ENCODE data around the gene PAEP.

Gene PAEP

DNA sequence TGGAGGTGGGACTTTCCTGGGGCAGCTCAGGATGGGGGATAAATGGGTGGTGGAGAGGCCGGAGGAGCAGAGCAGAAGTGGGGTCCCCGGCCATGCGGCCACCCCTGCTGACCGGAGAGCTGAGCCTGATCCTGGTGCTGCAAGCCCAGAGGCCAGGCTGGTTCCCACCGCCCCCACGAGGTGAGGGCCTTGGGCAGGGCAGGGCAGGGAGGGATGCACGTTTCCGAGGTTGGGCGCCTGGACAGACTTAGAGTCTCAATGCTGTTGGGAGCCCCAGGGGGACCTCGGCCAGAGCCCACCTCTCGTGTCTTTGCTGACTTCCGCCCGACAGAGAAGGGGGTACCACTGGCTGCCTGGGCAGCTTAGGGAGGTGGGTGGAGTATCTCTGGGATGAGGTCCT is 10.1 kb upstream of the PAEP start:
- no peak for DNase-seq

DNA sequence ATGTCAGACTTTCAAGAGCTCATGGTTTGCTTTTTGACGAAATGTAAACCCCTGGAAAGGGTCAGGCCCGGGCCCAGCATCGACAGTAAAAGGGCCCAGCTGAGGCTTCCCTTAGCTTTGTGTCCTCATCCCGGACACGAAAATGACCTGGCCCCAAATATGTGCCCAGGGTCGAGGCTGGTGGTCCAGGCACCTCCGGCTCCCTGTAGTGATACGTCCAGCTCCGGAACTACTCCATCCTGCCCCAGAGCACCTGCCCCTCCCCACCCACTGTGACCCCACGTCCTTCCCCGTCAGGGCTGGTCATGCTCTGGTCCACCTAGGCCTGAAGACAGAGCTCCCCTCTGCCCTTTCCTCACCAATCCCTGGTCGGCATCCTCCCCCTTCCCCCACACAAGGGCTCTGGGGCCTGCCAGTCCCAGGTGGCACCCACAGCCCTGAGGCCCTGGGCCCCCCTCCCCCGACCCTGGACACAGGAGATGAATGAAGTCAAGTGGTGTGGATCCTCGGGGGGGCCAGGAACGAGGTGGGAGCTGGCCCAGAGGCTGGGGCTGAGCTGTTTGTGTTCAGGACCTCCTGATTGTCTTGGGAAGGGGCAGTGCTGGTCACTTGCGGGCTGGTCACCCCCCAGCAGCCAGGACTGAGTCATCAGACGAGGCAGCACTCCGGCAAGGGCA is 9.4 kb upstream of the PAEP start:
- no peak for DNase-seq

DNA sequence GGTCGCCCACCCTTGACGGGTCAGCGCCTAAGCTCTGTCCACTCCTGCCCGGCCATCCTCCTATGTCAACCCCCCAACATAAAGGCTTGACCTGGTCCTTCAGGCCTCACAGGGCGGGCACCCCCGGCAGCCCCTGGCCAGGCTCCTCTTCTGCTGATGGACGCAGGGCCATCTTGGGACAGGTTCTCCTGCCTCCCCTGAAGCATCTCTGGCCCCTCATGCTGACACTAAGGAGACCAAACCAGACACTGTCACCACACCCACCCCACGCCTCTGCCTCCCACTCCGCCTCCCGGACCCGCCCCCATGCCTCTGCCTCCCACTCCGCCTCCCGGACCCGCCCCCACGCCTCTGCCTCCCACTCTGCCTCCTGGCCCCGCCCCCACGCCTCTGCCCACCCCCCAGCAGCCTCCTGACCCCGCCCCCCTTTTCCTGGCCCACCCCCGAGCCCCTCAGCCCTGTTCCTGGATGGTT is 8.8 kb upstream of the PAEP start:
- DNase-seq: no peak

DNA sequence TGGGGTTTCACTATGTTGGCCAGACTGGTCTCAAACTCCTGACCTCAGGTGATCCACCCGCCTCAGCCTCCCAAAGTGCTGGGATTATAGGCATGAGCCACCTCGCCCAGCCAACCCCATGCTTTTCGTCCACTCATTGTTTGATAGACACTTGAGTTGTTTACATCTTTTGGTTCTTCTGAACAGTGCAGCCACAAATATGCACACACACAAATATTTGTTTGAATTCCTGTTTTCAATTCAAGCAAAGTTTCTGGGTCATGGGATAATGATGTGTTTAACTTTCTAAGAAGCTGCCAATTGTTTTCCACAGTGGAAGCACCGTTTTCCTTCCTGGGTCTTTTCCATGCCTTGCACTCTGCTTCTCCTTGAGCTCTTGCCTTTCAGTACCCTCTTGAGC is 6.8 kb upstream of the PAEP start:
- no peak for DNase-seq

DNA sequence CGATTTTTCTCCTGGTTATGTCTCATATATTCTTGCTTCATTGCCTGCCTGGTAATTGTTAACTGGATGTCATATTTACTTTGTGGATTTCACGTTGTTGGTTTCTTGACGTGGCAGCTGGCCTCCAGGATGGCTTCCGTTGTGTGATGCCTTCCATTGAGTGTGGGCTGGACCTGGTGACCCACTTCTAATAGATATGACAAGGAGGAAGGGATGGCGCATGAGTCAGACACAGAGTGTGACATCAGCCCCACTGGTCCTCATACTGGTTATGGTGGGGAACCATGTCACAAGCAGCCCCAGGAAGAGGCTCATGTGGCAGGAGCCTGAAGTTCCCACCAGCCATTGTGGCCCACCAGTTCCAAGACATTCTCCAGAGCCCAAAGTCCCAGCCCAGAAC is 6.4 kb upstream of the PAEP start:
- DNase-seq: no peak

DNA sequence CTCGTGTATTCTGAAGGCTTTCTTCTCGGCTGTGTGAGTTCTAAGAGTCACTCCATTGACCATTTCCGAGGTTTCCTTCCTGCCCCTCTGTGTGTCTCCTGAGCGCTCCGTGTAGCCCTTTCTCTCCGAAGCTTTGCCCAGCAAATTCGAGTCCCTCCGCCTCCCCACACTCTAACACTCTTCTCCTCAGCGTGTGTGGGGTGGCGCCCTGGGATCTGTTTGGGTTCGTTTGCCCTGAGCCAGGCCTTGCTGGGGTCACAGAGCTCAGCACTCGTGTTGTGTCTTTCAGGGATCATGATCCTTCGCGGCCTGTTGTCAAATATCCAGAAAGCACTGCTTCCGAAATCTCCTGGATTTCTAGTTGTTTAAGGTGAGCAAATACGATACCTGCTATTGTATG is 5.6 kb upstream of the PAEP start:
- DNase-seq: no peak

DNA sequence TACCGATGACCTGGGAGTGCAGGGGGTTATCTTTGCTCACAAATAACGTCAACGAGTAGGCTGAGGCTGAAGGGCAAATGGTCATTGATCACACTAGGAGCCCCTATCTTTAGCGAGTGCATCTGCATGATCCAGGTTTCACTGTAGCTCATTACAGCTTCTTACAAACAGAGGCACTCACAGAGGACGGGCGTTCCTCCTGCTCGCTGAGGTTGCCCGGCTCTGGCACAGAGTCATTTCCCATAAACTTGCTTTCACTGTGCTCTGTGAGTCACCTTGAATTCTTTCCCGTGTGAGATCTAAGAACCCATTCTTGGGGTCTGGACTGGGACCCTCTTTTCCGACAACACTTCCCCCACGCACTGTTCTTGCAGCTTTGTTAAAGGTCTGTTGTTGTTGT is 1.9 kb upstream of the PAEP start:
- DNase-seq: no peak

DNA sequence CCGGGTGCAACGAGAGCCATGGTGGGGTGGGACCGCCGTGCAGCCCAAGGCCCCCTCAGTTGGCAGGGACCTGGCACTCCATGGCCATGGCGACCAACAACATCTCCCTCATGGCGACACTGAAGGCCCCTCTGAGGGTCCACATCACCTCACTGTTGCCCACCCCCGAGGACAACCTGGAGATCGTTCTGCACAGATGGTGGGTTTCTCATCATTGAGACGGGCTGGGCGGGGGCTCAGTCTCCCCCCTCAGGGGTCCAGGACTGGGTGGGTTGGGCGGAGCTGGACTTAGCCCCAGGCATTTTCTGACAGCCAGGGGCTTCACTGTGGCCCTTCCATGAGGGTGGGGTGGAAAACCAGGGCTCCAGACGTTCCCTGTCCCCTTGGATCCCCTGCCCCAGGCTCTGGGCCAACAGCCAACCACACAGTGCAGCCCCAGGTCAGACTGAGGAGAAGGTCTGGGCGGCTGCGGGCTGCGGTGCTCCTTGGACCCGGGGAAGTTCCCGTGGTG is 734 bp downstream of the PAEP start:
- no peak for DNase-seq

DNA sequence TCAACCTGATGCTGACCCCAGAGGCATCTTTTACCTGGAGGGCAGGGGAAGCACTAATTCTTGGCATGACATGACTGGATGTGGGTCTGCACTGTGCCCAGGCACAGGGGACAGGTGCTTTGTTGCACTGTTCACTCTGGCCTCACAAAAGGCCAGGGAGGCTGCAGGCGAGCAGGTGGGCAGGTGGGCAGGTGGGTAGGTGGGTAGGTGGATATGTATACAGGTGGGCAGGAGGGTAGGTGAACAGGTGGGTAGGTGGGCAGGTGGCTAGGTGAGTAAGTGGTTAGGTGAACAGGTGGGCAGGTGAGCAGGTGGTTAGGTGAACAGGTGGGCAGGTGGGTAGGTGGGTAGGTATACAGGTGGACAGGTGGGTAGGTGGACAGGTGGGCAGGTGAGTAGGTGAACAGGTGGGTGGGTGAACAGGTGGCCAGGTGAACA is 1.5 kb downstream of the PAEP start:
- DNase-seq: no peak

DNA sequence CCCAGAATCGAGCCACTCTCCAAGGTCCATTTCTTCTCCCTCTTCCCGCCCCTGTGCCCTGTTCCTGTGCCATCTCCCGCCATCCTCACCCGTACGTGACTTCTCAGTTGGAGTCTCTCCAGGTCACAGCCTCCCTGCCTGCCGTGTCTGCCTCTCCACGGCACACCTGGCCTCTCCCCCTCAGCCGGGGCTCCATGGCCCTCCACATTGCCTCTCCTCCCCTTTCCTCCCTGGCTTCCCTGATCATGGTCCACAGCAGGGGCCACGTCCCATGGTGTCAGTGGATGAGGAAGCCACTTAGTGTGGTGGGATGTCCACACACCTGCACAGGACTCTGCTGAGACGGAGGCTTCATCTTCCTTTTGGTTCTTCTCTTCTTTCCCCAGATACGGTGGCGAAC is 2.3 kb downstream of the PAEP start:
- DNase-seq: no peak

DNA sequence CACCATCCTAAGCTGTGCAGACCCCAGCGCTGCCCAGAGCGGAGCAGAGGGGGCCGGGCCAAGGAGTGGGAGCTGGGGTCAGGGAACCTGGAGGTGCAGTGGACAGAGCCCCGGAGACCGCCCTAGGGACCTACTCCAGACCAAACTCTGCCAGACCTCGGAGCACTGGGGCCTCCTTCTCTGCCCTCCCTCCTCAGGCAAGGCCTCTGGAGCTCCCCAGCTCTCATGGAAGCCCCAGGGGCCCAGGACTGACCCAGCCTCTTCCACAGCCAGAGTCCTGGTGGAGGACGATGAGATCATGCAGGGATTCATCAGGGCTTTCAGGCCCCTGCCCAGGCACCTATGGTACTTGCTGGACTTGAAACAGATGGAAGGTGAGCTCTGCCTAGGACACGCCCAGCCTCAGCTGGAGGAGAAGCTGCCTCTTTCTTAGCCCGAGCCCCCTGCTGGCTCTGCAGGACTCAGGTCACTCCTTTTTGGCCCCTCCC is 3.6 kb downstream of the PAEP start:
- no peak for DNase-seq

DNA sequence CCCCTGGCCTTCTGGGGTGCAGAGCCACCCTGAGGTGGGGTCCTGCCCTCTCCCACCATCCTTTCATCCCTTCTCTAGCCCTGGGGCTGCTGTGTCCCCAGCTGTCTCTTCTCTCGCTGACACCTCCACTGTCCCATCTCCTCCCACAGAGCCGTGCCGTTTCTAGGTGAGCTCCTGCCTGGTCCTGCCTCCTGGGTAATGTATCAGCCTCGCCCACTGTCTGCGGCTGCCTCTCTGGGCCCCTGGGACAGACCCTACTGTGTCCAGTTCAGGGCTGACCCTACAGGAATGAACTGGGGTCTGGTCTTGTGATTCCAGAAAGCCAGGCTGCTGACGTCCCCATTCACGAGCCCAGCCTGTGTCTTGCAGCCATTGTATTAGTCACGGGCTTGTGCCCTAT is 4.1 kb downstream of the PAEP start:
- DNase-seq: no peak

DNA sequence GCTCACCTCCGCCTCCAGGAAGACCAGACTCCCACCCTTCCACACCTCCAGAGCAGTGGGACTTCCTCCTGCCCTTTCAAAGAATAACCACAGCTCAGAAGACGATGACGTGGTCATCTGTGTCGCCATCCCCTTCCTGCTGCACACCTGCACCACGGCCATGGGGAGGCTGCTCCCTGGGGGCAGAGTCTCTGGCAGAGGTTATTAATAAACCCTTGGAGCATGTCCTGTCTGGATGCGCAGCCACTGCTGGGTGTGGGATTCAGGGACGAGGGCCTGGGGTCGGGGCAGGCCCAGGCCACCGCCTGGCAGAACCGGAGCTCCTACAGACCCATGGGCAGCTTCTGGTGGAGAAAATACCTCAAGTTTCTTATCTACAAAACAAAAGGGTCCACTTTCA is 5.0 kb downstream of the PAEP start:
- DNase-seq: no peak

DNA sequence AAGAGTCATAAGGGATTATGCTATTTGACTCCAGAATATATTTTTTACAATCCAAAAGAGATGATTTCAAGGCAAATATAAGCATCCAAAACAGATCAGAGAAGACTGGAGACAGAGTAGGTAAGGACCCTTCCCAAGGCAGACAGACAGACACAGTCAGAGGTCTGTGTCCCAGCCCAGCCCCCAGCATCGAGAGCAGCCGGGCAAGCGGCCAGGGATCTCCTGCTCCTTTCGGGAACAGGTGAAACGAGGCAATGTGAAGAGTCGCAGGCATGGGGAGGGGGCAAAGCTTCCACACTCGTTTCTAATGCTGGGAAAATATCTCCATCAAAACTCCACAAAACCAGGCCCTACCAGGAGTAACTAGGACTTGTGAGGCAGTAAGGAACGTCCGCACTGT is 5.8 kb downstream of the PAEP start:
- no peak for DNase-seq

DNA sequence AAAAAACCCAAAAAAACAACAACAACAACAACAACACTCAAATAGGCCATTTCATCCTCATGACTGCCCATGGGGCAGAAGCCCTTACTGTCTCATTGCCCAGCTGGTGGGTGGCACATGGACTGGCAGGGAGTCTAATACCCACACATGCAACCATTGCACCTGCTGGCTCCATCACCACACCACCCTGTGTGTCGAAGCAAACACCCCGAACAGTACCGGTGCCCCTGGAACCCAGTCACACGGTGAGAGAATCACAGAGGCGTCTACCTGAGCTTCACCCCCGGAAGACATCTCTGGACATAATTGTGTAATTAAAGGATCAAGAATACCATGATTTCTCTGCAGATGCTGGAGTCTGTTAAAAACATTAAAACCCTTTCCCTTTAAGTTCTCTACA is 6.5 kb downstream of the PAEP start:
- no peak for DNase-seq

DNA sequence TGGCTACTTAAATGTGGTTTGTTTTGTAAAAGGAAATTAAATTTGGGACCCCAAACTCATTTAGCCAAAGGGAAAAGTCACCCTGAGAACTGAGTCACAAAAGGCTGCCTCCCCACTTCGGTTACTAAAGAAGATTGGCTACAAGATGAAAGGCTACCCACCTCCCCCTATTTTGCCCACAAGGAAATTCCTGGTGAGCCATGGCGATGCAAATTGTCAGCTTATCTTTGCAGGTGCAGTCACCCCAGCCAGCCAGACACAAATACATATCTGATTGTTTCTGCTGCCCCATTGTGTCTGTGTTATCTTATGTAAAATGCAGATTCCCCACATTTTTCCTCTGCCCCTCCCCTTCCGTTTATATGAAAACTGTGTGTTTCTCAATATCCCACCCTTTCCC is 8.9 kb downstream of the PAEP start:
- no peak for DNase-seq

DNA sequence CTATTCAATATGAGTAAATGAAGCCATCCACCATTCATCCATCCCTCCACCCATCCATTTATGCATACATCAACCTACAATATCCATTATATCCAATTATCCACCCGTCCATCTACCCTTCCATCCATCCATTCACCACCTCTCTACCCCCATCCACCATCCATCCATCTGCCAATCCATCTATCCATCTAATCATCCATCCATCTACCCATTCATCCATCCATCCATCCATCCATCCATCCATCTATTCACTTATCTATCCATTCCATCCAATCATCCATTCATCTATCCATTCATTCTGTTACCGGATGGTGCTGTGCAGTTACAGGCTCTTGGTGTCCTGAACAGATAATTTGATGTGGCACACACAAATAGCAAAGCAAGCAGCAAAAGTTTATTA is 10.7 kb downstream of the PAEP start:
- no peak for DNase-seq

DNA sequence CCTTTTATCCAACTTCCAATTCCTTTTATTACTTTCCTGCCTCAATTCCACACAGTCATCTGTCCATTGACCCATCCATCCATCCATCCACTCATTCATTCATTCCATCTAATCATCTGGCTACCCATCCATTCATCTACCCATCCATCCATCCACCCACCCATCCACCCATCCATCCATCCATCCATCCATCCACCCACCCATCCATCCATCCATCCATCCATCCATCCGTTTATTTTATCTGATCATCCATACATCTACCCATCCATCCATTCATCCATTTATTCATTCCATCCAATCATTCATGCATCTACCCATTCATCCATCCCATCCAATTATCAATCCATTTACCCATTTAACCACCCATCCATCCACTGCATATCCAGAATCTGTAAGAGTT is 11.6 kb downstream of the PAEP start:
- DNase-seq: no peak

DNA sequence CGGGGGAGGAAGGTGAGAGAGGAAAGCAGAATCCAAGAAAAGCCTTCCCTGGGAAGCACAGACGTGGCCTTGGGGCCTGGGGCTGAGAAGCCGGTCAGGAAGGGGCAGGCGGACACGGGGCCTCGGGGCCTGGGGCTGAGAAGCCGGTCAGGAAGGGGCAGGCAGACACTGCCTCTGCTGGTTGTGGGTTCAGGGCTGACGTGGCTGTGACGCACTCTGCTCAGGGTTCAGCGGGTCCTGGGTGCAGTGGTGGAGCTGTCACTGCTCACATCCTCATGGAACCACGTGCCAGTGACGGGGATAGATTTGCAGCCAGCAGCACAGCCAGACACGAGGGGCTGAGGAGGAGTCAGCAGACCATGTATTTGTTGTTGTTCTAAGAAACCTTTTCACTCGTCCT is 12.8 kb downstream of the PAEP start:
- no peak for DNase-seq

DNA sequence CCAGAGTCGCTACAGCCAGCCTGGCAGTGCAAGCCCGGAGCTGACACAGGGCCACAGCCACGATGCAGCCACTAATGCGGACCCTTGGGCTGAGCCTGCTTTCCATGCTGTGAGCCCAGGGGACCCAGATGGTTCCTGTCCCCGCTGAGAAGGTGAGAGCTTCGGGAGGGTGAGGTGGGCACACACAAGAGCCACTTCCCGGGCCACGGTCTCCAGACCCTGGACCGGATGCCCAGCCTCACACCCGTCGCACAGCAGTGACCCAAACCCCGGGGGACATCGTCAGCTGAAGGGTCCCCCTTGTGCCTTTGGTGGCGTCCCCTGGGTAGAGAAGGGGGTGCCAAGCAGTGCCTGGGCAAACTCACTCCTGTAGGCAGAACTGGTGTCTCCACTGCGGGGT is 13.4 kb downstream of the PAEP start:
- DNase-seq: no peak

DNA sequence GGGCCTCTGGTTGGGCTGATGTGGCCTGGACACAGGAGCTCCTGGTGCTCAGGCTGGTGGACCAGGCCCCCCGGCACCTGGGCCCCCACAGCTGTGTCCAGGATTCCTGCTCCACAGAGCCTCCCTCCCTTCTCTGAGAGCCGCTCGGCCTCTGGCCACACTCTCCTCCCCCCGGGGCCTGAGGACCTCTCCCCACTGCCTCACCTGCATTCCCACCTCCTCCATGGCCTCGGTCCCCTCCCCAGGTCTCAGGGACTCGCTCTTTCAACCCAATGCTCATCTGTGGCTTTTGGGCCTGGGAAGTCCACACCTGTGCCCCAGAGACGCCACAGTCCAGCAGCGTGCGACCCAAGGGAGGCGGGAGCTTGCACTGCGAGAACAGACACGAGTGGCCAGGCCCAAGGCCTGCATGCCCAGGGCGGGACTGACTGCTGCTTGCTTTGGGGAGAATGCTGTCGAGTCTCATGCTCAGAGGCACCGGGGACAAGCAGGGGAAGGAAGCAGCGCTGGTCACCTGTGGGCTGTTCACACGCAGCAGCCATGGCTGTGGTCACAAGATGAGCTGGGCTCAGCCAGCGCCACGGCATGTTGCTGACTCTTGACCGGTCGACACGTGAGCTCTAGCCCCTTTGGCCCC is 14.6 kb downstream of the PAEP start:
- DNase-seq: no peak

DNA sequence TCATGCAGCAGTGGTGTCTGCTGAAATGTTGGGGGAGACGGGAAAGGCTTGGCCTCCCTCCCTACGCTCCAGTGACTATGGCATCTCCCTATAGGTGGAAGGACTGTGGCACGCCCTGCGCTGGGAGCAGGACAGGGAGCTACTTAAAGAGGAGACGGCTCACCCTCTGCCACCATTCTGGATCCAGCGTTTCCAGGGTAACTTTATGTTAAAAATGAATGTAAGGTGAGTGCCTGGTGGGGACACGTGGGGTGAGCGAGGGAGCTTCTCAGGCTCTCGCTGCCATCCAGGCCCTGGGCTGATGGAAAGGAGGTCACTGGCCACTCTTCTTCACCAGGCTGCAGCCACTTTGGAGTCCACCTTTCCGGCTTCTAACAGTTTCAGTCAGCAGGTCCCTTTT is 15.7 kb downstream of the PAEP start:
- DNase-seq: no peak

DNA sequence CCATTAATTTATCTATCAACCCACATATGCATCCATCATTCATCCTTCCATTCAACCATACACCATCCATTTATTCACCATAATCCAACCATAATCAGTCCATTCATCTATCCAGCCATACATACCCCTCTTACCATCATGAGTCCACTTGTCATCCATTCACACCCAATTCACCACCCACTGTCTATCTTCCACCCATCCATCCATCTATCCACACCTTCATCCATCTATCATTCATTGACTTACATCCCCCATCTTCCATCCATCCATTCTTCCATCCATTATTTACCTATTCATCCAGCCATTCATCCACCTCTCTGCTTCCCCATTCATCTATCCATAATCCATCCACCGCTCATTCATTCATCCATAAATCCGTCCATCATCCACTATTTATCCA is 17.8 kb downstream of the PAEP start:
- no peak for DNase-seq

DNA sequence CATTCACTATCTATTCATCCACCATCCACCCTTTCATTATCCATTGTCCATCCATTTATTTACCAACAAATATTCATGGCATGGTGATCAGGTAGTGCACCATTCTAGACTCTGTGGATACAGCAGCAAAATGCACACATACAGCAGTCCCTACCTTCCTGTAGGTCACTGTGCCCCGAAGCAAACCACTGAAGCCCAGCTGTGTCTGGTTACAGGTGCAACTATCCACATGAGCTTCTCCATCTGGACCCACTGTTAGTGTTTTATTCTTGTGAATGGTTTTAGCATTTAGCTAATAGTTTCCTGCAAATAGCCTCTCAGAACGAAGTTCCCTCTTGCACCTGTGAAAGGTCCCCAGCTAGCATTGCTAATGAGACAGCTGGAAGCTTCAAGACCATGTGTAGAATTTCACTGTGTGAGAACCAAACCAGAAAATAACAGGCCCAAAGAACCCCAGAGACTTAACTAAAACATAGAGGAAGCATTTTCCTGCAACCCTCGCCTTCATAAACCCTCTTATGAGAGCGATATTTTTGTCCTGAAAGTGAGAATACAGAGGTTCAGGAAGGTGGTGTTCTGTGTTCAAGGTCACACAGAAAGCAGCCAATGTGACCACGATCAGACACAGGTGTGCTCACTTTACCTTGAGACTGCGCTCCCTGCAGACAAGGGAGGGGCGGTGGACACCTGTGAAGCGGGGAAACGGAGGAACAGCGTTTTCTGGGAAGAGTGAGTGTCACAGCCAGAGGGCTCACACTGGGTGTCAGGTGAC is 18.5 kb downstream of the PAEP start:
- DNase-seq: no peak
